IMR-90 (cell line): ENCODE data around the gene SLC30A2. TPM values are rescaled to one million over a fixed set of nuclear protein-coding genes. Genes with fewer than 3 reads are reported as not detected.

Experiments
- ATAC-seq: fragments of 200-7000 bp; cut with Tn5 transposase; 2 replicates; pipeline ENCODE4 v1.9.1; 2020; ENCODE audit warnings: low read depth, mild to moderate bottlenecking, moderate library complexity
- BruUV-seq: library from RNA; stranded (reverse); fragments of 400-500 nt; replicated peaks from 2 replicates; lab custom pipeline; 2021; lab: Mats Ljungman, UMichigan
- CTCF ChIA-PET: fragments of 300-600 bp; formaldehyde crosslinking; extraction: SDS; loops from one replicate; lab custom pipeline; 2021; ENCODE audit warnings: antibody characterized with exemption; lab: Yijun Ruan, JAX
- POLR2A ChIA-PET: fragments of 300-600 bp; sonication (Branson Sonifier 250); formaldehyde crosslinking; loops from one replicate; lab custom pipeline; 2022; ENCODE audit warnings: antibody characterized with exemption; ENCODE audit not compliant: unreplicated experiment; lab: Charles Lee
- DNase-seq: peaks from one replicate; pipeline ENCODE4 v3.0.0; 2013
- H2AFZ ChIP-seq: replicated peaks from 2 replicates; pipeline ENCODE3; 2013; ENCODE audit warnings: low read length, mild to moderate bottlenecking; ENCODE audit not compliant: poor library complexity
- H2AK5ac ChIP-seq: 2 replicates; pipeline ENCODE4 v1.6.1; 2013; ENCODE audit warnings: low read depth, low read length, inconsistent platforms
- H2AK9ac ChIP-seq: replicated peaks from 2 replicates; pipeline ENCODE3; 2013; ENCODE audit warnings: mild to moderate bottlenecking, low read depth, low read length, moderate library complexity; ENCODE audit not compliant: poor library complexity
- H2BK120ac ChIP-seq: 2 replicates; pipeline ENCODE4 v1.6.1; 2013; ENCODE audit warnings: low read depth, low read length, inconsistent platforms
- H2BK15ac ChIP-seq: 3 replicates; pipeline ENCODE4 v1.6.1; 2013; ENCODE audit warnings: low read depth, low read length, inconsistent platforms
- H2BK20ac ChIP-seq: 2 replicates; pipeline ENCODE4 v1.6.1; 2013; ENCODE audit warnings: low read depth, mild to moderate bottlenecking, inconsistent platforms, low read length, moderate library complexity
- H2BK5ac ChIP-seq: 2 replicates; pipeline ENCODE4 v1.6.1; 2013; ENCODE audit warnings: mild to moderate bottlenecking, low read depth, low read length, inconsistent platforms; ENCODE audit not compliant: poor library complexity, severe bottlenecking
- H3K14ac ChIP-seq: replicated peaks from 2 replicates; pipeline ENCODE4 v1.6.1; 2013; ENCODE audit warnings: low read depth, low read length, inconsistent platforms
- H3K18ac ChIP-seq: 2 replicates; pipeline ENCODE4 v1.6.1; 2013; ENCODE audit warnings: low read depth, low read length, control low read depth
- H3K23ac ChIP-seq: 2 replicates; pipeline ENCODE4 v1.6.1; 2013; ENCODE audit warnings: low read depth, low read length, inconsistent platforms
- H3K27ac ChIP-seq: 2 replicates; pipeline ENCODE4 v1.5.1; 2013; ENCODE audit warnings: mild to moderate bottlenecking, control low read depth, low read length; ENCODE audit not compliant: insufficient read depth
- H3K27me3 ChIP-seq: 2 replicates; pipeline ENCODE4 v1.6.1; 2013; ENCODE audit warnings: low read length; ENCODE audit not compliant: control insufficient read depth, insufficient read depth
- H3K36me3 ChIP-seq: 2 replicates; pipeline ENCODE4 v1.6.1; 2013; ENCODE audit warnings: low read length, mixed read lengths; ENCODE audit not compliant: control insufficient read depth, insufficient read depth
- H3K4ac ChIP-seq: 2 replicates; pipeline ENCODE4 v1.6.1; 2013; ENCODE audit warnings: low read depth, low read length, inconsistent platforms
- H3K4me1 ChIP-seq: 2 replicates; pipeline ENCODE4 v1.6.1; 2013; ENCODE audit warnings: low read length, mixed read lengths; ENCODE audit not compliant: control insufficient read depth, insufficient read depth
- H3K4me2 ChIP-seq: 2 replicates; pipeline ENCODE4 v1.6.1; 2013; ENCODE audit warnings: low read depth, mild to moderate bottlenecking, control low read depth, low read length, moderate library complexity
- H3K4me3 ChIP-seq: 2 replicates; pipeline ENCODE4 v1.5.1; 2013; ENCODE audit warnings: low read depth, mild to moderate bottlenecking, control low read depth, low read length, moderate library complexity; ENCODE audit not compliant: insufficient read depth
- H3K56ac ChIP-seq: 2 replicates; pipeline ENCODE4 v1.6.1; 2013; ENCODE audit warnings: low read length, inconsistent platforms; ENCODE audit not compliant: insufficient read depth; ENCODE audit errors: extremely low read depth
- H3K79me1 ChIP-seq, 2 experiments: 2 replicates each; pipeline ENCODE4 v1.6.1; 2013; ENCODE audit warnings: low read length in 2 of 2, inconsistent platforms in 1 of 2, low read depth in 1 of 2
- H3K9ac ChIP-seq: 2 replicates; pipeline ENCODE4 v1.6.1; 2013; ENCODE audit warnings: low read depth, low read length, control low read depth
- H3K9me1 ChIP-seq: 2 replicates; pipeline ENCODE4 v1.6.1; 2013; ENCODE audit warnings: low read length, inconsistent platforms; ENCODE audit not compliant: insufficient read depth
- H3K9me3 ChIP-seq: 2 replicates; pipeline ENCODE4 v1.6.1; 2013; ENCODE audit warnings: low read length; ENCODE audit not compliant: control insufficient read depth, insufficient read depth
- H4K20me1 ChIP-seq: 2 replicates; pipeline ENCODE4 v1.6.1; 2013; ENCODE audit warnings: low read length, inconsistent platforms; ENCODE audit not compliant: insufficient read depth
- H4K5ac ChIP-seq: 2 replicates; pipeline ENCODE4 v1.6.1; 2013; ENCODE audit warnings: mild to moderate bottlenecking, low read depth, low read length, control low read depth
- H4K8ac ChIP-seq, 2 experiments: 2 replicates each; pipeline ENCODE4 v1.6.1; 2013; ENCODE audit warnings: low read depth in 2 of 2, low read length in 2 of 2, control low read depth in 1 of 2, inconsistent platforms in 1 of 2
- H4K91ac ChIP-seq: 2 replicates; pipeline ENCODE4 v1.6.1; 2013; ENCODE audit warnings: low read depth, low read length, inconsistent platforms; ENCODE audit not compliant: insufficient read depth
- CEBPB ChIP-seq: IDR thresholded peaks from 2 replicates; pipeline ENCODE4 v1.6.1; 2012; ENCODE audit warnings: low read depth, low read length, improper control_type of control experiment
- CTCF ChIP-seq: conservative IDR thresholded peaks from 2 replicates; pipeline ENCODE4 v1.5.1; 2012; ENCODE audit warnings: mild to moderate bottlenecking, low read depth, low read length, improper control_type of control experiment
- WGBS, 2 experiments: methylation state at CpG; one replicate each; pipeline versions ENCODE4 v1.1.5 to v1.1.7; 2013; ENCODE audit warnings: missing lambda C conversion rate in 2 of 2; ENCODE audit not compliant: insufficient read length in 1 of 2; ENCODE audit errors: extremely low coverage in 2 of 2; 5-methylcytosine and 5-hydroxymethylcytosine counted together
- dilution Hi-C: fragments of 300-500 bp; cut with HindIII; formaldehyde crosslinking; loops from one replicate; pipeline ENCODE4 v1.14.3; 2018; ENCODE audit warnings: low sequenced_read_pairs; ENCODE audit not compliant: unreplicated experiment
- in situ Hi-C: fragments of 300-500 bp; cut with MboI; formaldehyde crosslinking; loops from 3 replicates; pipeline ENCODE4 v1.14.3; 2019; ENCODE audit warnings: low sequenced_read_pairs, inconsistent platforms, mixed read lengths
- intact Hi-C: fragments of 100-400 bp; cut with micrococcal nuclease; formaldehyde crosslinking; loops from 2 replicates; pipeline ENCODE4 v1.10.0; 2022
- polyA plus RNA-seq, 3 experiments: library from polyadenylated mRNA; depleted of rRNA; stranded (reverse); fragments of >200 nt; gene quantifications; 2 replicates each; pipeline ENCODE4 v1.2.3, GENCODE V29; 2012; ENCODE audit warnings: low replicate concordance in 1 of 3
- total RNA-seq: library from RNA; depleted of rRNA; stranded (reverse); fragments of >200 nt; gene quantifications from 2 replicates; pipeline ENCODE4 v1.2.3, GENCODE V29; 2012

The SLC30A2 gene
- total and polyA plus RNA-seq, 2 of the 4 experiments (the other 2 are of a cell fraction), result not detected

GRCh38 chr1:26015358-26015757, 30.6 kb downstream of the SLC30A2 start:
- H3K9me1 ChIP-seq, result peaks cover 6% of the 10 kb centered on the region; the same call in 1 of the 2 replicates
- no peak overlapping the region for H2BK15ac ChIP-seq
- no peak overlapping the region for H2BK5ac ChIP-seq
- no peak overlapping the region for H3K56ac ChIP-seq
- H3K27me3 ChIP-seq, result no peaks in the 10 kb centered on the region
- dilution Hi-C loops, result no loop called here
- no peak overlapping the region for H3K14ac ChIP-seq
- H3K79me1 ChIP-seq, result no peaks in the 10 kb centered on the region
- WGBS, 2 experiments, result no CpG with 5 or more reads among the region's 2 CpGs
- H4K5ac ChIP-seq, result no peak overlapping the region
- H3K27ac ChIP-seq, result no peak overlapping the region
- CTCF ChIA-PET, result no interaction called here
- H4K8ac ChIP-seq, result no peak overlapping the region
- intact Hi-C loops, result no loop called here
- BruUV-seq, result no TSS peak
- TF ChIP-seq CEBPB (peak; percentile 96), CTCF (no peak)
- POLR2A ChIA-PET, result no interaction called here
- H2AK9ac ChIP-seq, result no peak overlapping the region
- DNase-seq (peak; percentile 56), ATAC-seq (no peak)
- H3K4me2 ChIP-seq, result no peak overlapping the region
- no peaks in the 10 kb centered on the region for H3K36me3 ChIP-seq
- H3K23ac ChIP-seq, result no peak overlapping the region
- H2BK120ac ChIP-seq, result no peak overlapping the region
- no peak overlapping the region for H2AFZ ChIP-seq
- H2BK20ac ChIP-seq, result no peak overlapping the region
- no peak overlapping the region for H3K4me3 ChIP-seq
- no peak overlapping the region for H3K9ac ChIP-seq
- H4K91ac ChIP-seq, result no peak overlapping the region
- H2AK5ac ChIP-seq, result no peak overlapping the region
- H3K4me1 ChIP-seq, result peaks cover 18% of the 10 kb centered on the region
- H4K20me1 ChIP-seq, result no peaks in the 10 kb centered on the region
- in situ Hi-C loops, result no loop called here
- H3K4ac ChIP-seq, result no peak overlapping the region
- no peaks in the 10 kb centered on the region for H3K9me3 ChIP-seq
- no peak overlapping the region for H3K18ac ChIP-seq
